Tibial nerve (tissue), 4 donors: ENCODE results near the gene PAM16. TPM values are rescaled to one million over a fixed set of nuclear protein-coding genes. Genes with fewer than 3 reads are reported as not detected.

ENCODE experiments used
- DNase-seq, 2 donors: peaks; one replicate each; pipeline ENCODE4 v3.0.0-alpha.2; 2019; ENCODE audit warnings: low spot score in 2 of 2
- H3K27ac ChIP-seq, 4 donors: fragments of 200-600 bp; sonication (generic) in 3 of 4; one replicate each; pipeline ENCODE4 v1.5.1; 2017 to 2019; ENCODE audit warnings: mild to moderate bottlenecking in 1 of 4
- H3K27me3 ChIP-seq, 2 donors: fragments of 200-600 bp; sonication (generic) in 1 of 2; one replicate each; pipeline versions ENCODE4 v1.5.1 to v1.6.0; 2017 to 2019
- H3K36me3 ChIP-seq, 3 donors: fragments of 200-600 bp; sonication (generic); one replicate each; pipeline ENCODE4 v1.5.1; 2018 to 2019
- H3K4me1 ChIP-seq, 4 donors: fragments of 200-600 bp; sonication (generic) in 3 of 4; one replicate each; pipeline ENCODE4 v1.5.1; 2017 to 2019
- H3K4me3 ChIP-seq, 4 donors: fragments of 200-600 bp; sonication (generic) in 3 of 4; one replicate each; pipeline ENCODE4 v1.5.1; 2017 to 2019; ENCODE audit warnings: mild to moderate bottlenecking in 1 of 4, moderate library complexity in 1 of 4
- H3K9me3 ChIP-seq, 4 donors: fragments of 200-600 bp; sonication (generic) in 3 of 4; one replicate each; pipeline ENCODE4 v1.5.1; 2017 to 2019
- EP300 ChIP-seq, 2 donors: sonication (generic); formaldehyde crosslinking; IDR thresholded peaks; one replicate each; pipeline ENCODE4 v1.6.1; 2017; ENCODE audit warnings: antibody characterized with exemption in 2 of 2, mild to moderate bottlenecking in 1 of 2
- POLR2A ChIP-seq, 2 donors: fragments of 450-650 bp; IDR thresholded peaks; one replicate each; pipeline ENCODE4 v1.6.1; 2017; ENCODE audit warnings: antibody characterized with exemption in 2 of 2, mild to moderate bottlenecking in 2 of 2, moderate library complexity in 2 of 2
- WGBS, 2 donors: methylation state at CpG; one replicate each; pipeline ENCODE4 v1.1.5; 2018; 5-methylcytosine and 5-hydroxymethylcytosine counted together
- total RNA-seq, 4 donors: library from RNA; depleted of rRNA; stranded (reverse); fragments of >200 nt; gene quantifications; one replicate each; pipeline ENCODE4 v1.1.0, GENCODE V29; 2016
- TF ChIP-seq, protein P1 (sequence below), 5 experiments: fragments of 200-600 bp in 3 of 5; fragments of 450-650 bp in 2 of 5; sonication (generic) in 3 of 5; IDR thresholded peaks; one replicate each; pipeline ENCODE4 v1.5.1; 2016 to 2019; ENCODE audit warnings: antibody characterized with exemption in 5 of 5, mild to moderate bottlenecking in 3 of 5, moderate library complexity in 2 of 5

The PAM16 gene
- total RNA-seq, 4 donors from 2014 or later: 45.1 to 95.1 (median 60.7) TPM

- WGBS, 2 donors: 91 to 93% methylated on average over 4 of the region's 4 CpGs
Observed at GRCh38 chr16:4353675-4354074, 2.6 kb upstream of the PAM16 start.

DNA sequence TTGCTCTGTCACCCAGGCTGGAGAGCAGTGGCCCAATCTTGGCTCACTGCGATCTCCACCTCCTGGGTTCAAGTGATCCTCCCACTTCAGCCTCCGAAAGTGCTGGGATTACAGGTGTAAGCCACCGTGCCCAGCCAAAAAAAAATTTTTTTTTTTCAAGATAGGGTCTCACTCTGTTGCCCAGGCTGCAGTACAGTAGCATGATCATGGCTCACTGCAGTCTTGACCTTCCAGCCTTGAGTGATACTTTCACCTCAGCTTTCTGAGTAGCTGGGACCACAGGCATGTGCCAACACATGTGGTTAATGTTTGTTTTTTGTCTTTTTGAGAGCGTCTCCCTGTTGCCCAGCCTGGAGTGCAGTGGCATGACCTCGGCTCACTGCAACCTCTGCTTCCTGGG lies 1.7 kb upstream of the PAM16 start:
- WGBS, 2 donors: 85 to 88% methylated on average over 5 of the region's 5 CpGs
- Histone ChIP-seq H3K4me3 (no peak overlapping the region), H3K36me3 (peaks cover 0 to 33% (median 0%) of the 10 kb centered on the region in 3 donors), H3K27me3 (no peaks in the 10 kb centered on the region), H3K9me3 (no peaks in the 10 kb centered on the region), H3K4me1 (peaks cover 0 to 33% (median 16%) of the 10 kb centered on the region in 4 donors), H3K27ac (no peak overlapping the region)
- no peak for DNase-seq
- TF ChIP-seq EP300 (IDR thresholded peaks at IDR 0.05): no peak

More at GRCh38 chr16:4353675-4354074, 2.6 kb upstream of the PAM16 start:
- H3K9me3 ChIP-seq: no peaks in the 10 kb centered on the region
- no peak overlapping the region for H3K27ac ChIP-seq
- no peaks in the 10 kb centered on the region for H3K27me3 ChIP-seq
- H3K36me3 ChIP-seq: peaks cover 0 to 42% (median 0%) of the 10 kb centered on the region in 3 donors
- no peak for DNase-seq
- peaks cover 0 to 25% (median 11%) of the 10 kb centered on the region in 4 donors for H3K4me1 ChIP-seq
- TF ChIP-seq POLR2A (IDR thresholded peaks at IDR 0.05) (no peak), EP300 (IDR thresholded peaks at IDR 0.05) (no peak)
- TF ChIP-seq, protein P1, sequence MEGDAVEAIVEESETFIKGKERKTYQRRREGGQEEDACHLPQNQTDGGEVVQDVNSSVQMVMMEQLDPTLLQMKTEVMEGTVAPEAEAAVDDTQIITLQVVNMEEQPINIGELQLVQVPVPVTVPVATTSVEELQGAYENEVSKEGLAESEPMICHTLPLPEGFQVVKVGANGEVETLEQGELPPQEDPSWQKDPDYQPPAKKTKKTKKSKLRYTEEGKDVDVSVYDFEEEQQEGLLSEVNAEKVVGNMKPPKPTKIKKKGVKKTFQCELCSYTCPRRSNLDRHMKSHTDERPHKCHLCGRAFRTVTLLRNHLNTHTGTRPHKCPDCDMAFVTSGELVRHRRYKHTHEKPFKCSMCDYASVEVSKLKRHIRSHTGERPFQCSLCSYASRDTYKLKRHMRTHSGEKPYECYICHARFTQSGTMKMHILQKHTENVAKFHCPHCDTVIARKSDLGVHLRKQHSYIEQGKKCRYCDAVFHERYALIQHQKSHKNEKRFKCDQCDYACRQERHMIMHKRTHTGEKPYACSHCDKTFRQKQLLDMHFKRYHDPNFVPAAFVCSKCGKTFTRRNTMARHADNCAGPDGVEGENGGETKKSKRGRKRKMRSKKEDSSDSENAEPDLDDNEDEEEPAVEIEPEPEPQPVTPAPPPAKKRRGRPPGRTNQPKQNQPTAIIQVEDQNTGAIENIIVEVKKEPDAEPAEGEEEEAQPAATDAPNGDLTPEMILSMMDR (IDR thresholded peaks at IDR 0.05): no peak
- no peak overlapping the region for H3K4me3 ChIP-seq

GRCh38 chr16:4351880-4352279 lies 759 bp upstream of the PAM16 start:
- Histone ChIP-seq H3K9me3 (no peaks in the 10 kb centered on the region), H3K4me3 (no peak overlapping the region), H3K4me1 (peaks cover 0 to 43% (median 22%) of the 10 kb centered on the region in 4 donors), H3K27ac (peak overlapping the region in 2 of 4 donors; percentile 5 to 93), H3K36me3 (peaks cover 0 to 26% (median 0%) of the 10 kb centered on the region in 3 donors), H3K27me3 (no peaks in the 10 kb centered on the region)
- WGBS, 2 donors: 79 to 82% methylated on average over 7 of the region's 7 CpGs
- no peak for DNase-seq
- no peak for TF ChIP-seq POLR2A (IDR thresholded peaks at IDR 0.05)
- TF ChIP-seq, protein P1 (IDR thresholded peaks at IDR 0.05): no peak
- no peak for TF ChIP-seq EP300 (IDR thresholded peaks at IDR 0.05)

DNA sequence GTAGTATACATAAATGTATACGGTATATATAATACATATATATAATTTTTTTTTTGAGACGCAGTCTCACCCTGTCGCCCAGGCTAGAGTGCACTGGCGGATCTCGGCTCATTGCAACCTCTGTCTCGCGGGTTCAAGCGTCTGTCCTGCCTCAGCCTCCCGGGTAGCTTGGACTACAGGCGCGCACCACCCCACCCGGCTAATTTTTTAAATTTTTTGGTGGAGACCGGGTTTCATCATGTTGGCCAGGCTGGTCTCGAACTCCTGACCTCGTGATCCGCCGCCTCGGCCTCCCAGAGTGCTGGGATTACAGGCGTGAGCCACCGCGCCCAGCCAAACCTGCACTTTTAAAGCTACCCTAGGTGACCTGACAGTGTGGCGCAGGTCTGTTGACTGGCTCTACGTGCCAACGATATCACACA lies 745 bp downstream of the PAM16 start:
- WGBS, 2 donors: 31 to 34% methylated on average over 24 of the region's 24 CpGs
- no peaks in the 10 kb centered on the region for H3K27me3 ChIP-seq
- H3K9me3 ChIP-seq: no peaks in the 10 kb centered on the region
- DNase-seq: no peak
- peak overlapping the region; percentile 71 to 98 (median 84) for H3K4me3 ChIP-seq
- peaks cover 0 to 58% (median 26%) of the 10 kb centered on the region in 4 donors for H3K4me1 ChIP-seq
- H3K27ac ChIP-seq: peak overlapping the region; percentile 82 to 93 (median 88)
- TF ChIP-seq POLR2A (IDR thresholded peaks at IDR 0.05): no peak
- TF ChIP-seq, protein P1 (IDR thresholded peaks at IDR 0.05): no peak
- no peak for TF ChIP-seq EP300 (IDR thresholded peaks at IDR 0.05)
- H3K36me3 ChIP-seq: peaks cover 0 to 21% (median 0%) of the 10 kb centered on the region in 3 donors

DNA sequence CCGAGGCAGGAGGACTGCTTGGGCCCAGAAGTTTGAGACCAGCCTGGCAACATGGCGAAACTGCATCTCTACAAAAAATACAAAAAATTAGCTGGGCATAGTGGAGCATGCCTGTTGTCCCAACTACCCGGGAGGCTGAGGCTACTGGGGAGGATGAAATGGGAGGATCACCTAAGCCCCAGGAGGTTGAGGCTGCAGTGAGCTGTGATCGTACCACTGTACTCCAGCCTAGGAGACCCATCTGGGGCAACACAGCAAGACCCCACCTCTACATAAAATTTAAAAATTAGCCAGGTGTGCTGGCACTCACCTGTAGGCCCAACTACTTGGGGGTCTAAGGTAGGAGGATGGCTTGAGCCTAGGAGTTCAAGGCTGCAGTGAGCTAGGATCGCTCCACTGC lies 1.8 kb downstream of the PAM16 start:
- H3K27me3 ChIP-seq: no peaks in the 10 kb centered on the region
- no peaks in the 10 kb centered on the region for H3K9me3 ChIP-seq
- DNase-seq: no peak
- TF ChIP-seq EP300 (IDR thresholded peaks at IDR 0.05) (no peak), POLR2A (IDR thresholded peaks at IDR 0.05) (no peak)
- TF ChIP-seq, protein P1 (IDR thresholded peaks at IDR 0.05): no peak
- peaks cover 0 to 65% (median 26%) of the 10 kb centered on the region in 4 donors for H3K4me1 ChIP-seq
- WGBS, 2 donors: 94 to 98% methylated on average over 5 of the region's 5 CpGs
- H3K4me3 ChIP-seq: no peak overlapping the region
- peak overlapping the region in 1 of 4 donors; percentile 8 for H3K27ac ChIP-seq
- H3K36me3 ChIP-seq: peaks cover 0 to 11% (median 0%) of the 10 kb centered on the region in 3 donors
